ENCODE data around the gene ZDHHC13. TPM values are rescaled to one million over a fixed set of nuclear protein-coding genes. Genes with fewer than 3 reads are reported as not detected.

ZDHHC13 gene
- total and polyA plus RNA-seq, 7 donors: 0.70 to 2.6 (median 1.4) TPM

- no peak for ATAC-seq
- TF ChIP-seq CTCF (IDR thresholded peaks at IDR 0.05): no peak
- no peaks in the 10 kb centered on the region for H3K9me3 ChIP-seq
- intact Hi-C loops (cut with DNase I): no loop called here
- H3K4me3 ChIP-seq: no peak overlapping the region
- no peaks in the 10 kb centered on the region for H3K36me3 ChIP-seq (ENCODE audit: insufficient read depth in 1 of 2, low read depth in 1 of 2)
- H3K4me1 ChIP-seq: no peaks in the 10 kb centered on the region
- 85 to 95% (median 90%) methylated on average over 5 of the region's 5 CpGs for WGBS, 3 donors
- no peak overlapping the region for H3K27ac ChIP-seq
- DNase-seq: no peak
- H3K27me3 ChIP-seq (ENCODE audit: insufficient read depth in 3 of 3, low read length in 2 of 3): no peaks in the 10 kb centered on the region
These were observed 27.5 kb upstream of the ZDHHC13 start for GRCh38 chr11:19089421-19089820.

GRCh38 chr11:19091366-19091765 lies 25.6 kb upstream of the ZDHHC13 start:
- ATAC-seq (no peak), DNase-seq (no peak)
- WGBS, 3 donors: 76 to 81% (median 79%) methylated on average over 1 of the region's 1 CpG
- H3K36me3 ChIP-seq (ENCODE audit: insufficient read depth in 1 of 2, low read depth in 1 of 2): no peaks in the 10 kb centered on the region
- intact Hi-C loops (cut with DNase I): no loop called here
- TF ChIP-seq CTCF (IDR thresholded peaks at IDR 0.05): no peak
- H3K4me3 ChIP-seq: no peak overlapping the region
- H3K4me1 ChIP-seq: no peaks in the 10 kb centered on the region
- no peaks in the 10 kb centered on the region for H3K9me3 ChIP-seq
- H3K27me3 ChIP-seq (ENCODE audit: insufficient read depth in 3 of 3, low read length in 2 of 3): peaks cover 0 to 3% (median 2%) of the 10 kb centered on the region in 3 donors
- no peak overlapping the region for H3K27ac ChIP-seq

- WGBS, 3 donors: 64 to 83% (median 68%) methylated on average over 3 of the region's 3 CpGs
- intact Hi-C loops (cut with DNase I): no loop called here
These were observed 24.6 kb upstream of the ZDHHC13 start for GRCh38 chr11:19092342-19092741.

GRCh38 chr11:19092850-19093249 lies 24.1 kb upstream of the ZDHHC13 start:
- Histone ChIP-seq H3K4me1 (no peaks in the 10 kb centered on the region), H3K9me3 (no peaks in the 10 kb centered on the region), H3K36me3 (ENCODE audit: insufficient read depth in 1 of 2, low read depth in 1 of 2) (no peaks in the 10 kb centered on the region), H3K27ac (no peak overlapping the region), H3K27me3 (ENCODE audit: insufficient read depth in 3 of 3, low read length in 2 of 3) (peaks cover 0 to 3% (median 2%) of the 10 kb centered on the region in 3 donors), H3K4me3 (no peak overlapping the region)
- ATAC-seq (no peak), DNase-seq (no peak)
- TF ChIP-seq CTCF (IDR thresholded peaks at IDR 0.05): no peak
- intact Hi-C loops (cut with DNase I): no loop called here
- WGBS, 3 donors: 93 to 98% (median 94%) methylated on average over 2 of the region's 2 CpGs

More at GRCh38 chr11:19092342-19092741, 24.6 kb upstream of the ZDHHC13 start:
- no peaks in the 10 kb centered on the region for H3K36me3 ChIP-seq (ENCODE audit: insufficient read depth in 1 of 2, low read depth in 1 of 2)
- H3K4me3 ChIP-seq: no peak overlapping the region
- no peak for TF ChIP-seq CTCF (IDR thresholded peaks at IDR 0.05)
- H3K27me3 ChIP-seq (ENCODE audit: insufficient read depth in 3 of 3, low read length in 2 of 3): peaks cover 0 to 3% (median 2%) of the 10 kb centered on the region in 3 donors
- H3K9me3 ChIP-seq: no peaks in the 10 kb centered on the region
- no peak overlapping the region for H3K27ac ChIP-seq
- H3K4me1 ChIP-seq: no peaks in the 10 kb centered on the region
- DNase-seq: no peak
- no peak for ATAC-seq

- TF ChIP-seq CTCF (IDR thresholded peaks at IDR 0.05): no peak
- WGBS, 3 donors: 28 to 53% (median 34%) methylated on average over 4 of the region's 4 CpGs
- ATAC-seq (no peak), DNase-seq (no peak)
- H3K36me3 ChIP-seq (ENCODE audit: insufficient read depth in 1 of 2, low read depth in 1 of 2): no peaks in the 10 kb centered on the region
- no peak overlapping the region for H3K27ac ChIP-seq
- no peaks in the 10 kb centered on the region for H3K4me1 ChIP-seq
- H3K4me3 ChIP-seq: no peak overlapping the region
- H3K9me3 ChIP-seq: no peaks in the 10 kb centered on the region
- peaks cover 0 to 3% (median 2%) of the 10 kb centered on the region in 3 donors for H3K27me3 ChIP-seq (ENCODE audit: insufficient read depth in 3 of 3, low read length in 2 of 3)
- intact Hi-C loops (cut with DNase I): no loop called here
These were observed 23.0 kb upstream of the ZDHHC13 start for GRCh38 chr11:19093976-19094375.
